ENCODE data around the gene KRT31. TPM values are rescaled to one million over a fixed set of nuclear protein-coding genes. Genes with fewer than 3 reads are reported as not detected.
"Not testable (repeated sequence)": the region's sequence is repeated elsewhere in the genome, so short reads cannot be mapped to it uniquely, and the experiment has no call there.

KRT31 gene
- total RNA-seq, 1 experiment from 2014 or later = not detected

- Histone ChIP-seq H3K79me2 (ENCODE audit: insufficient read depth, low read length) (no peaks in the 10 kb centered on the region), H3K27me3 (ENCODE audit: insufficient read depth, low read length) (no peaks in the 10 kb centered on the region), H3K9ac (ENCODE audit: low read length) (no peak overlapping the region), H2AFZ (ENCODE audit: low read depth, low read length, poor library complexity, severe bottlenecking) (no peak overlapping the region), H3K36me3 (ENCODE audit: control insufficient read depth in 1 of 2, insufficient read depth in 2 of 2, low read length in 2 of 2) (no peaks in the 10 kb centered on the region), H3K27ac (ENCODE audit: low read depth, low read length) (no peak overlapping the region), H3K9me2 (ENCODE audit: insufficient read depth) (no peaks in the 10 kb centered on the region), H3K4me2 (ENCODE audit: low read length) (no peak overlapping the region), H3K4me1 (ENCODE audit: control insufficient read depth in 1 of 2, insufficient read depth in 2 of 2, low read length in 2 of 2) (peaks cover 6 to 32% of the 10 kb centered on the region in 2 experiments; a peak in 3 of 4 replicates), H3K4me3 (replicated peaks in 1 of 2; ENCODE audit: low read depth in 1 of 2, low read length in 2 of 2) (no peak overlapping the region), H3K9me3 (ENCODE audit: control insufficient read depth in 1 of 2, insufficient read depth in 1 of 2, low read depth in 1 of 2, low read length in 2 of 2) (peaks cover 0 to 5% of the 10 kb centered on the region in 2 experiments; a peak in 1 of 4 replicates), H4K20me1 (ENCODE audit: insufficient read depth) (no peaks in the 10 kb centered on the region)
- BruUV-seq (replicated peaks) = no TSS peak
- no peak for TF ChIP-seq CTCF (IDR thresholded peaks at IDR 0.05 in 2 of 3, conservative IDR thresholded peaks at IDR 0.05 in 1 of 3; ENCODE audit: borderline replicate concordance in 1 of 3, insufficient read depth in 1 of 3, low read depth in 2 of 3, low read length in 2 of 3)
- no peak for TF ChIP-seq RAD21 (IDR thresholded peaks at IDR 0.05; ENCODE audit: low read depth)
- TF ChIP-seq CBX3 (IDR thresholded peaks at IDR 0.05; ENCODE audit: low read depth) = no peak
- no peak for TF ChIP-seq EGR1 (IDR thresholded peaks at IDR 0.05; ENCODE audit: low read depth)
- no peak for TF ChIP-seq FOSL1 (IDR thresholded peaks at IDR 0.05; ENCODE audit: low read depth)
- no peak for TF ChIP-seq SRF (IDR thresholded peaks at IDR 0.05; ENCODE audit: low read depth)
- no peak for TF ChIP-seq JUND (IDR thresholded peaks at IDR 0.05)
- TF ChIP-seq EZH2 (IDR thresholded peaks at IDR 0.05) = no peak
- no peak for TF ChIP-seq POLR2AphosphoS5 (IDR thresholded peaks at IDR 0.05; ENCODE audit: low read depth, low read length)
- TF ChIP-seq ZFX (IDR thresholded peaks at IDR 0.05) = no peak
- TF ChIP-seq REST (IDR thresholded peaks at IDR 0.05; ENCODE audit: low read depth) = no peak
- TF ChIP-seq SP1 (IDR thresholded peaks at IDR 0.05; ENCODE audit: low read depth) = no peak
- TF ChIP-seq YY1 (IDR thresholded peaks at IDR 0.05; ENCODE audit: extremely low read depth, insufficient replicate concordance, low read depth, low read length) = no peak
- TF ChIP-seq POLR2A (IDR thresholded peaks at IDR 0.05; ENCODE audit: borderline replicate concordance, extremely low read depth, insufficient read depth, insufficient read length) = no peak
- intact Hi-C loops (cut with micrococcal nuclease) = no loop called here
- CTCF ChIA-PET = no interaction called here
- RAD21 ChIA-PET (ENCODE audit: low non-redundant PET in 1 of 2, low total read pairs in 2 of 2, uncharacterized antibody in 2 of 2, unreplicated experiment in 2 of 2) = no interaction called here
- DNase-seq (ENCODE audit: low read depth, low spot score) (no peak), ATAC-seq (no peak)
- POLR2A ChIA-PET = no interaction called here
These were observed 1.8 kb downstream of the KRT31 start for GRCh38 chr17:41395611-41396010.

GRCh38 chr17:41395044-41395443 is 2.4 kb downstream of the KRT31 start:
- H4K20me1 ChIP-seq (ENCODE audit: insufficient read depth); BruUV-seq (replicated peaks); intact Hi-C loops (cut with micrococcal nuclease); H3K4me2 ChIP-seq (ENCODE audit: low read length); H3K27ac ChIP-seq (ENCODE audit: low read depth, low read length); H3K9me2 ChIP-seq (ENCODE audit: insufficient read depth); H3K9ac ChIP-seq (ENCODE audit: low read length); H2AFZ ChIP-seq (ENCODE audit: low read depth, low read length, poor library complexity, severe bottlenecking); H3K79me2 ChIP-seq (ENCODE audit: insufficient read depth, low read length); H3K4me3 ChIP-seq (replicated peaks in 1 of 2; ENCODE audit: low read depth in 1 of 2, low read length in 2 of 2); DNase-seq (ENCODE audit: low read depth, low spot score); ATAC-seq; POLR2A ChIA-PET; RAD21 ChIA-PET (ENCODE audit: low non-redundant PET in 1 of 2, low total read pairs in 2 of 2, uncharacterized antibody in 2 of 2, unreplicated experiment in 2 of 2); CTCF ChIA-PET; H3K9me3 ChIP-seq (ENCODE audit: control insufficient read depth in 1 of 2, insufficient read depth in 1 of 2, low read depth in 1 of 2, low read length in 2 of 2); H3K36me3 ChIP-seq (ENCODE audit: control insufficient read depth in 1 of 2, insufficient read depth in 2 of 2, low read length in 2 of 2); H3K27me3 ChIP-seq (ENCODE audit: insufficient read depth, low read length): not testable (repeated sequence)
- peaks cover 4 to 27% of the 10 kb centered on the region in 2 experiments; a peak in 3 of 4 replicates for H3K4me1 ChIP-seq (ENCODE audit: control insufficient read depth in 1 of 2, insufficient read depth in 2 of 2, low read length in 2 of 2)

Data from HCT116 (cell line).